Left forelimb (tissue), 1 donor: ENCODE data around the gene KAT6B.

ENCODE experiments used
- DNase-seq: peaks from one replicate; pipeline ENCODE4 v3.0.0-alpha.2; 2018; ENCODE audit warnings: low spot score

Gene KAT6B

DNA sequence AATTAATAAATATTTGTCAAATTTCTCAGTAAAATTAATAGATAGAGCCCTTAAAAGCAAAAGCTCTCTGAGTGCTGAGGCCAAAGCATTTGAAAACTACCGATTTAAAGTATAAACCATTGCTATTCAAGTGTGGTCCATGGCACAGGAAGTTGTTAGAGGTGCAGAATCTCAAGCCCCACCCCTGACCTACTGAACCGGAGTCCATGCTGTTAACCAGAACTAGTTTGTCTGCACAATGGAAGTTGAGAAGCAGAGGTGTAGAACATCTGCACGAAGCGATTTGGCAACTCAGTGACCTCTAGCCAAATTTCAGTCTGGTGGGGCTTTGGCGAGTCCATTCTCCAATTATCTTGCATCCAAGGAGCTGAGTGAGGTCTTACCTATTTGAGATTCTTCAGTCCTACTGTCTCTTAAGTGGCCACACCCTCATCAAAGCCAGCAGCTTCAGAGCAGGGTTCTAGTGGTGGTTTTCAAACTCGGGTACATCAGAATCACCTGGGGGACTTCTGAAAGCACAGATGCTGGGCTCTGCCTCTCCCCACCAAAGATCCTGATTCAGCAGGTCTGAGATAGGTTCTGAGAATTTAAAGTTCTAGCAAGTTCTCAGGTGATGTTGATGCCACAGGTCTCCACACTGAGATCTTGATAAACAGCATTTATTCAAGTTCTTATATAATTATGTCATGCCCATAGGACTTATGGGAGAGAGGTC lies 188.3 kb downstream of the KAT6B start:
- DNase-seq = no peak

DNA sequence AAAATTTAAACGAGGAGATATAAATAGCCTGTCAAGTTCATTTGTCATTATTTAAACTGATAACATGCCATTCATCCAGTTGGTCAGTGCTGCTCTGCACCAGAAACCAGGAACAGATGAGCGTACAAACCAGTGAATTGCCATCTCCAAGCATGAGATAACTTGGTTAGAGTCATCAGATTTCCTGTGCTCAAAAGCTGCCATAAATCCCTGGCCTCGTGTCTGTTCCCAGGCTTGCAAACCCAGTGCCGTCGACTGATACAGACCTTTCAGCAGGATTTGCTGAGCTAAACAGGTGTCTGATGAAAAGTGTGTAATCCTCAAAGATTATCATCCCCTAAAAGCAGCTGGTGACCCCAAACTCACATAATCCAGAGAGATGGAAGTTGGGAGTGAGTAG lies 189.0 kb downstream of the KAT6B start:
- DNase-seq = no peak

DNA sequence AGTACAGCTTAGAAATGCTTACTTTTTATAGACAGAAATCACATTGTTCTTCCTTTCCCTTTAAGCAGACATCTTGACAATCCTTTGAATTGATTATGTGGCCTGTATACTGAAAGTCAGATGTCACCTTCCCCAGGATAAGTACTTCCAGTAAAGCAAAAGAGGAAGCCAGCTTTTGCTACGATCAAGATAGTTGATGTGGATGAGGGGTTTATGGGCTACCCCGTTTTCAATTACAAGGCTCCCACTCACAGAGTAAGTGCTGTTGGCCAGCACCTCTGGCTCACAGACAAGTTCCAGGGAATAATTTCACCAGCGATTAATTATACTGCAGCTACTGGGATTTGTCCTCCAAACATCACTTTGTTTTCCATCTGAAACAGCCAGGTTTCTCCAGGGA lies 189.9 kb downstream of the KAT6B start:
- no peak for DNase-seq

DNA sequence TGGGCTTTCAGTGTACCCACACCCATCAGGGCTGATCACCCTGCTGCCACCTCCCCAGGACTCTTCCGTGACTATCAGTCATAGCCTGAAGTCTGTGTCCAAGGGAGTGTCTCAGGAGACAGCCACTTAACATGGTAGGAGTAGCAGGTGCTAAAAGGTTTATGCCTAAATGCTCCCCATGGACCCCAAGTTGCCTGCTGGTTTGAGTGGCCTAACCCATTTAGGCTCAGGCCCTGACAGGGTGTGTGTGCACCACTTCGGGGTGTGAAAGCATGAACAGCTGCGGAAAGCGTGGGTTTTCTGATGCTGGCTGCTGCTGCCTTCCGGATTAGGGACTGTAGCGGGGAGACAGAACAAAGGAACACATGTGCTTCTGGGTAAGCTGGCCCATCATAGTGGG lies 191.9 kb downstream of the KAT6B start:
- no peak for DNase-seq

DNA sequence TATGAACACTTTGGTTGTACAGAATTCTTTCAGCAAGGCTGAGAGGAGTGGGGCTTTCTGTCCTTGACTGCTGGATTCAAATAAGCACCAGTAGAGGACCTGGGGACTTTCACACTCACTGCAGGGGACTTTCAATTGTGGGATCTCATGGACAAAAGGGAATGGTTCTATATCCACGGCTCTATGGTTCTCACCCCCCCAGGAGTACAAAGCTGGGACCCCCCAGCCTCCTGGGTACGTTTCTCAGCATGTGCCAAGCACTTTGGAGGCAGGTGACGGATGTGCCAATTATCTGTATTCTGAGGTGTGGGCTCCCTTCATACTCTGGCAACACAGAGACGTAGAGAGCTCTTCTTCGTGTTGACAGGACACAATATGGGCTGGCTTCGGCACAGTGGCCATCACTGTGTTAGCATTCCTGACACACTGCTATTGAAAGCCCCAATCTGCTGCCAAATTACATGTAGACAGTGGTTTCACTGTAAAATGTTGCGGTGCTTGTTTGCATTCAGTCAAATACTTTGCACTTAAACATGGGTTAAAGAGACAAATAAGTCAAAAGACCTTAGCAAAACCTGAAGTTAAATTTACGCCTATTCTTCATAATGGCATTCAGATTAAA lies 192.4 kb downstream of the KAT6B start:
- no peak for DNase-seq

DNA sequence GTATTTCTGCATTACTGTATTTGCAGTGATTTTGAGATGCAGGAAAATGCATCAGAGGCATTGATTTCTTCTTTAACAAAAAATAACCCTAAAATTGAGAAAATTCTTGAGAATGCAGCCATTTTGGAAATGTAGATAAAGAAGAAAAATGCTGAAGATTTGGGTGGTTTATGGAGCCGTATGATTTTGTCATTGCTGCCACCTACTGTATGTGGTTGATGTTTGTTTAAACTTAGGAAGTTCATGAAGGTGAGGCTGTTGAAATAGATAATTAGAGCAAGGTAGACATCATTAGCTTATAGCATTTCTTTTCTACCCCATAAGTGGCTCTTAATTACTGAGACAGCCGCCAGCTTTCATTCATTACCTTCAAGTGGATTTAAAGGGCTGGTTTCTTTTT lies 193.0 kb downstream of the KAT6B start:
- DNase-seq = no peak

DNA sequence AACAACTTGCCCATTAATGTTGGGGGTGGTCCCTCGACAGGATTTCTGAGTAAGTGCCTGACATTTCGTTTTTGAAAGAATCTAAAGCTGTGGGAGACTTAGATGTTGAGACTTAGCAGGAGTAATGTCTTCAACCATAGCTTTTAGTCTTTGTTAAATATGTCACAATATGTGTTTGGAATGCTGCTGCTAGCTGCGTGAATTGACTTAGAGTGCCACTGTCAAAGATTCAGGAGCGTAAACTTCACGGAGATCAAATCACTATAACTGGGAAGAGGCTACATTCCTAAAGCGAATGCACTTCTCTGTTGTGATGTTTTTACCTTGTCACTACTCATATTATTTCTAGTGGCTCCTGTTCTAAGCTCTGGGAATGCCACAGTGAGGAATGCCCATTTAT lies 193.8 kb downstream of the KAT6B start:
- no peak for DNase-seq

DNA sequence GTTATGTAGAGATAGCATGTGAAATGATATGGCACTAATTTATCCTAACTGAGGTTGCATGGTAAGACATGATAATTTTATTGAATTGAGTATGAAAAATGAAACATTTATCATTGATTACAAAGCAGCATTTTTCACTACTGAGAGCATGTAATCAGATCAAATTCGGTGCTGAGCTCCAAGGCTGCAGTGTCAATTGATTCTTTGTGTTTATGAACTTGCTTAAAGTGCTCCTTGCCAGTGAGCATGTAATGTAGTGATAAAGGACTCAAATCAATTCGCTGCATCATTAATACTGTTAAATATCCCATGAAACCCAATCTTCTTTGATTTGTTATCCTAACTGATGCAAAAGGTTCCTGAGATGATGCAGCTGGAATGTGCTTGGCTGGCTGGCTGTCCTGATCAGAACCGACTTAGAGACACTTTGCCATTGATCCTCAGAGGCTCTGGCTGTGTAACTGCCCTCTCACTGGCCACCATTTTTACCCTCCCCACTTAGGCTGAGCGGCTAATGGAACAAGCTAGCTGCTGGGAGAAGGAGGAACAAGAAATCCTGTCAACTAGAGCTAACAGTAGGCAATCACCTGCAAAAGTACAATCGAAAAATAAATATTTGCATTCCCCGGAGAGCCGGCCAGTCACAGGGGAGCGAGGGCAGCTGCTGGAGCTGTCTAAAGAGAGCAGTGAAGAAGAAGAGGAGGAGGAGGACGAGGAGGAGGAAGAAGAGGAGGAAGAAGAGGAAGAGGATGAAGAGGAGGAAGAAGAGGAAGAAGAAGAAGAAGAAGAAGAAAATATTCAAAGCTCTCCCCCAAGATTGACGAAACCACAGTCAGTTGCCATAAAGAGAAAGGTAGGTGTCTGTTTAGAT lies 195.2 kb downstream of the KAT6B start:
- DNase-seq = no peak

DNA sequence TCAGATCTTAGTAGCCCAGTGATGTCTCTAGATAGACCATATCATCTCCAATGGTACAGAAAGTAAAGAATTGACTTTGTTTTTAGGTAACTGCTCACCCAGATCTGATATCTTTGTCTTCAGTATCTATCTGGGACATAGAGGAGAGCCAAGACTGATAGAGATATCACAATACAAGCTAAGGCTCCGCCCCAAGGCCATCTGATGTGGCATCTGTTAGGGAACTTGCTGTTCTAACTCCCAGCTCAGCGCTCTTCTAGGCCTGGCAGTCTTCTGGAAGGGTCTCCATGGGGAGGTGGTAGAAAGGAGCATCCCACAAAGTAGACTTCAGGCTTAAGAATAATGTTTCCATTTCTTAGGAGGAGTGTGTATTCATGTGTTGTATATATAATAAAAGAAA lies 196.7 kb downstream of the KAT6B start:
- no peak for DNase-seq

DNA sequence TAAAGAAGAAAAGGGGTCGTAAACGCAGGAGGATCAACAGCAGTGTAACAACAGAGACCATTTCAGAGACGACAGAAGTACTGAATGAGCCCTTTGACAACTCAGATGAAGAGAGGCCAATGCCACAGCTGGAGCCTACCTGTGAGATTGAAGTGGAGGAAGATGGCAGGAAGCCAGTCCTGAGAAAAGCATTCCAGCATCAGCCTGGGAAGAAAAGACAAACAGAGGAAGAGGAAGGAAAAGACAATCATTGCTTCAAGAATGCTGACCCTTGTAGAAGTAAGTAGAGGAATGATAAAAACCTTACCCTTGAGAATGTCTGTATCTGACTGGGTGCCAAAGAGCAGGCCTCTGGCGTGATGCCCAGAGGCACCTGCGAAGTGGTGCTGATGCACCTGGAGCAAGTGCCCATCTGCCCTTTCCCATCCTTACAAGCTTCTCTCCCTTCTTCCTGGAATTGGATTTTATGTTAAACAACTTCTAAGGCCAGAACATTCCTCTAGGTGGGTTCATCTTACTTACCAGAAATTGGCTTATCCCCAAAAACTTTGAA lies 198.6 kb downstream of the KAT6B start:
- no peak for DNase-seq

DNA sequence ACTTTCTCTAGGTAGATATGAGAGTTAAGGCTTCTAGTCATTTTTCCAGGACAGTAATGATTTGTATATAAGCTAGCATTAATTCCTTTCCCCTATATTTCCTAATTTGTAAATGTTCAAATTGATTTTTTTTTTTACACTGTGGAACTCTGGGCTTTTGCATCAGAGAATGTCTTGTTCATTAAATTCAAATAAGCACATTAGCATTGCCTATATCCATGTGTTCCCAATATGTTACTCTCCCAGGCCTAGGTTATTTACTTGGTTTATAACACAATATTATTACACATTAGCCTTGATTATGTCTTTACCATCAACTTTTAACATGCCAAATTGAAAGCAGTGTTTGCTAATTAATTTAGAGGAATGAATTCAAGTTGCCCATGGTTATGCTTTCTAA lies 201.6 kb downstream of the KAT6B start:
- DNase-seq = no peak

DNA sequence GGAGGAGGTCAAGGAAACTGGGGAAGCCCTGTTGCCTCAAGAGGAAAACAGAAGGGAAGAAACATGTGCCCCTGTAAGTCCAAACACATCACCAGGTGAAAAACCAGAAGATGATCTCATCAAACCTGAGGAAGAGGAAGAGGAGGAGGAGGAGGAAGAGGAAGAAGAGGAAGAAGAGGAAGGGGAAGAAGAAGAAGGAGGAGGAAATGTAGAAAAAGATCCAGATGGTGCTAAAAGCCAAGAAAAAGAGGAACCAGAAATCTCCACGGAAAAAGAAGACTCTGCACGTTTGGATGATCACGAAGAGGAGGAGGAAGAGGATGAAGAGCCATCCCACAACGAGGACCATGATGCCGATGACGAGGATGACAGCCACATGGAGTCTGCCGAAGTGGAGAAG lies 202.3 kb downstream of the KAT6B start:
- DNase-seq = no peak

DNA sequence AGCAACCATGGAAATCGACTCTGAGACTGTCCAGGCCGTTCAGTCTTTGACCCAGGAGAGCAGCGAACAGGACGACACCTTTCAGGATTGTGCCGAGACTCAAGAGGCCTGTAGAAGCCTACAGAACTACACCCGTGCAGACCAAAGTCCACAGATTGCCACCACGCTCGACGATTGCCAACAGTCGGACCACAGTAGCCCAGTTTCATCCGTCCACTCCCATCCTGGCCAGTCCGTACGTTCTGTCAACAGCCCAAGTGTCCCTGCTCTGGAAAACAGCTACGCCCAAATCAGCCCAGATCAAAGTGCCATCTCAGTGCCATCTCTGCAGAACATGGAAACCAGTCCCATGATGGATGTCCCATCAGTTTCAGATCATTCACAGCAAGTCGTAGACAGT lies 203.0 kb downstream of the KAT6B start:
- DNase-seq = no peak

DNA sequence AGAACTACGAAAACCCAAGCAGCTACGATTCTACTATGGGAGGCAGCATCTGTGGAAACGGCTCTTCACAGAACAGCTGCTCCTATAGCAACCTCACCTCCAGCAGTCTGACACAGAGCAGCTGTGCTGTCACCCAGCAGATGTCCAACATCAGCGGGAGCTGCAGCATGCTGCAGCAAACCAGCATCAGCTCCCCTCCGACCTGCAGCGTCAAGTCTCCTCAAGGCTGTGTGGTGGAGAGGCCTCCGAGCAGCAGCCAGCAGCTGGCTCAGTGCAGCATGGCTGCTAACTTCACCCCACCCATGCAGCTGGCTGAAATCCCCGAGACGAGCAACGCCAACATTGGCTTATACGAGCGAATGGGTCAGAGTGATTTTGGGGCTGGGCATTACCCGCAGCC lies 203.5 kb downstream of the KAT6B start:
- DNase-seq = no peak

DNA sequence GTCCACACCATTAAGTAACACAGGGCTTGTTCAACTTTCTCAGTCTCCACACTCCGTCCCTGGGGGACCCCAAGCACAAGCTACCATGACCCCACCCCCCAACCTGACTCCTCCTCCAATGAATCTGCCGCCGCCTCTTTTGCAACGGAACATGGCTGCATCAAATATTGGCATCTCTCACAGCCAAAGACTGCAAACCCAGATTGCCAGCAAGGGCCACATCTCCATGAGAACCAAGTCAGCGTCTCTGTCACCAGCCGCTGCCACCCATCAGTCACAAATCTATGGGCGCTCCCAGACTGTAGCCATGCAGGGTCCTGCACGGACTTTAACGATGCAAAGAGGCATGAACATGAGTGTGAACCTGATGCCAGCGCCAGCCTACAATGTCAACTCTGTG lies 204.0 kb downstream of the KAT6B start:
- DNase-seq = no peak

DNA sequence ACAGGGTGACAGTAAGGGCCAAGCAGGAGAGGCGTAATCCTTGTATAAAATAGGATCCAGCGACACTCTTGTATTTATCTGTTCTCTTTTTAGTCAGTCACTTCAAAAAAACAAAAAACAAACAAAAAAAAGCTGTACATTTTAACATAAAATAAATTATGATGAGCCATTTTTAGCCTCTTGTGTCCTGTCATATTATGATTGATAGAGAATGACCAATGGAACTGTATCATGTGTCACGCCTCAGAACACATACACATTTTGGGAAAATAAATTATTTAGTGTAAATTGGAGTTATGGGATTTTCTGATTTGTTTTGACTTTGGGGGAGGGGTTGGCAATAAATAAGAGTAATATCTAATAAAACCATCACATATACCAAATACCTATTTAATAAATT lies 205.7 kb downstream of the KAT6B start:
- DNase-seq = no peak

DNA sequence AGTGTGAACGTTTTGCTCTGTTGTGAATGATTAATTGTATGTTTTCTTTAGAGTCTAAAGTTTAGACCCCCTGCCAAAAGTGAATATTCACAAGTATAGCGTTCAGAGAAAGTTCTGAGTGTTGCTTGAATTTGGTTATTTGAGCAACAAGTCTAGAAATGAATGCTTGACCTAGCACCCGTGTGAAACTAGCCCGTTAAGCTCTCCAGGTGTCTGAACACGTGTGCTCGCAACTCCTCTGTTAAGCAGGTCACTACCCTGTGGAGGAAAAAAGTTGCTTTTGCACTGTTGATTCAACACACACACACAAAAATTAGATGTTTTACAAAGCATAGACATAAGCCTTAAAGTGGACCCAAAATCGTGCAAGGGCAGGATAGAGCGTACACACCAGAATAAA lies 206.4 kb downstream of the KAT6B start:
- DNase-seq = no peak

DNA sequence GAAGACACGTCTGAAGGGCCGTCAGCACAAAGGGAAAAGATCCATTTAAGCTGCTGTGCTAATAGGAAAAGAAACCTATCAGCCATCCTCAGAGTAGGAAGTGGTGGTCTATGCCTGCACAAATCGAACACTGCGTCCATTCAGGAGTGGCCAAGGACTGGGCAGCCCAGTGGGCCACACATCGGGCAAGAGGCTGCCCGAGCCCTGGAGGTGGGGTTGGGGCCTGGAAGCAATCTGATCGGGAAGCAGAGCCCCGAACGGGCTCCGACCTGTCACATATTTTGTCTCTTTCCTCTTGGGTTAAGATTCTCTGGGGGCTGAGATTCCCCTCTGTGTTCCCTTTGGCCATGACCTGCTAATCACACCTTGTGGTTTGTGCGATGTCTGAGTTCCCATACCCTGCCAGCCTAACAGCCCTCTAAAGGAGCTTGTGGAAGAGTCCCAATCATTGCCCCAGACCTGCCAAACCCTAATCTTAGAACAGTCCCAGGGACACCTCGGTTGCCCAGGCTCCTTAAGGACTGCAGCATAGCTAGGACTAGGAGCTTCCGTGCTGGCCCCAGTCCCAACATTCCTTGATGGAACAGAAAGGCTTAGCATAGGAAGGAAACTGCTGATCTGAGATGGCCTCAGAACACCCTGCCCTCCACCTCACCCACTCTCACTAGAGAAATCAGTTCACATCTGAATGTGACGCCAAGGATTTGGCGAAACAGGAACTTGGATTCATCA lies 207.2 kb downstream of the KAT6B start:
- DNase-seq = no peak

DNA sequence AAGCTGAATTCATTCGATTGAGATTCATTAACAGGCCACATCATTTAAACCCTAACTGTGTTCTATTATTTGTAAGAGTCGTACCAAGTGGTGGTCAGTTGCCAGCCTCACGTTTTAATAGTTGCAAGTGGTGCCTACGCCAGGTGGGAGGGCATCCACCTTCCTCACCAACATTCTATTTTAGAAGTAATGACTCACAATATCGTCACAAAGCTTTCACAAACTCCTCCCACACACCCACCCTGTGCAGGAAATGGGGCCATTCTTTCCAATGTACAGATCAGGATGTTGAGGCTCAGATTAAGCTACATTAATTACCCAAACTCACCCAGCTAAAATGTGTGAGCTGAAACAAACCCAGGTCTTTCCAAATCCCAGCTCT lies 207.7 kb downstream of the KAT6B start:
- no peak for DNase-seq

DNA sequence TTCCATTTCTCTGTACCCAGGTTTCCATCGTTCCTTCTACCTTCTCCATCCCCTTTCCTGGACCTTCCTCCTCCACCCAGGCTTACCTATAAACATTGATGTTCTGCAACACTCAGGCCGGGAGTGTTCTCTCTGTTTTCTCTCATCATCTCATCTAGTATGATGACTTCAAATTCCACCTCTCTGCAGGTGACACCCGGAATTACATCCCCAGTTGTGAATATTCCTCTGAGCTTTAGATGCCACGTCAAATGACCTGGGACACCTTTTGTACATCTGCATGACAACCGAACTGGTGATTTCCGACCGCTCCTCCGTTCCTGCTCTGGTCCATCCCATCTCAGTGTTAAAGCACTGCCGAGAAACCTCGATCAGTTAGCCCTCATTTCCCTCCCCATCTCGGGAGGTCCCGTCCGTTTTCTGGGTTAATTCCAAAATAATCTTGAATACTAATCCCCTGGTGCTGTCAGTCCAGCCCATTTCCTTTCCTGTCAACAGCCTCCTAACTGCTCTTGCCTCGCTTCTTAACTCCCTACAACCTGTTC lies 208.4 kb downstream of the KAT6B start:
- no peak for DNase-seq

DNA sequence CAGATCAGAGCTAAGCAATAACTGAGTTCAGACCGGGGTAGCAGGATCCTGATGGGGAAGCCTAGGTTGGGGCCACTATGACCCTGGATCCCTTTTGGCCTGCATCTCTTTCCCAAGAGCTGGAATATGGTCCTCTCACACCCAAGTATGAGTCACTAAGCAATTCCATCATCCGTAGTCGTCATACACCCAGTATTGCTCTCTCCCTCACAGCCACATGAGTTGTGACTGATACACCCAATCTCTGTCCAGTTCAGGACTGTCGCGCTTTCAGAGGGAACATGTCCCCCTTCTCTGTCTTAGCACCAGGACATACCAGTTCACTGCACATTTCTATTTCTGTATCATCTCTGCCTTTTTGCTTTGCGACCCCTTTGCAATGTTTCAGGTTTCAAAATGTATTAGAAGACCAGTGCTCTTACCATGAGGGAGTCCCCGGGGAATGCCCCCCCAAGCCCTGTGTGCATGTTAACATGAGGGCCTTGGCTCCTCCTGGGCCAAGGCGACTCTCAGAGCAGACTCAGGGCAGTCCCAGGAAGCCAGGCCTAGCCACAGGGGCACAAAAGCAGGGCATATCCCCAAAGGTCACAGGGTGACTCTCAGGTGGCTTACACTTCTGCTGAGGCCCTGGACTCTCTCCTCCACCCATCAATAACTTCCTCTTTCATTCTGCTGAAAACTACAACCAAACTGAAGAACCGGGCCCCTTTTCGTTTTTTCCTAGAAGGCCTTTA lies 209.7 kb downstream of the KAT6B start:
- DNase-seq = no peak
